Measurements from ENCODE around the gene SLC9A3.

DNA sequence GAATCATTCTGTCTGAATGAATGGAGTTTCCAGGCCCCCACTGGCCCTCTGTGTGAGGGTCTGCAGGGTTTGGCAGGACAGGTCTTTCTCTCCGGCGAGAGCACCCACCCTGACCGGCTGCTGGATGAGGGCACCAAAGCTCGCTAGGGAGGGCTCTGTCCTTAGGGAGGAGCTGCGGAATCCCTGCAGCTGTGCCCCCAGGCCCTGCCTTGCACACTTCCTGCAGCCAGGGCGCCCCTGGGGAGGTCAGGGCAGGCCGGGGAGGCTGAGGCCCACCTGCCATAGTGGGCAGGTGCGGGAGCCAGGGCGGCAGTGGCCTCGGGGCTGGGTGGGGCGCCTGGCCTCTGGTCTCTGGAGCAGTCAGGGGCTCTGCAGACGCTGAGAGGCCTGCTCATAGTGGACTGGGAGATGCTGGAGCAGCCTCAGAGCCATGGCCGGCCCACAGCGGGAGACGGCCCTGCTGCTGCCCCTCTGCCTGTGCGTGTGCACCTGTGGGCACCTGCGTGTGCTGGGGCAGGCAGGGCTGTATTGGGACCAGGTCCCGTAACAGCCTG, 45.2 kb downstream of the SLC9A3 start:
- TF ChIP-seq RARB (CRISPR knock-in tag; IDR thresholded peaks at IDR 0.05) (no peak), ZFP3 (CRISPR knock-in tag; IDR thresholded peaks at IDR 0.05) (no peak), TCF4 (CRISPR knock-in tag; IDR thresholded peaks at IDR 0.05; ENCODE audit: borderline replicate concordance) (no peak), OSR1 (CRISPR knock-in tag; IDR thresholded peaks at IDR 0.05) (no peak), CSDC2 (CRISPR knock-in tag; IDR thresholded peaks at IDR 0.05) (no peak), TSHZ2 (CRISPR knock-in tag; IDR thresholded peaks at IDR 0.05) (no peak), CREB5 (CRISPR knock-in tag; IDR thresholded peaks at IDR 0.05; ENCODE audit: low read depth) (no peak)
- TF ChIP-seq, protein P1, sequence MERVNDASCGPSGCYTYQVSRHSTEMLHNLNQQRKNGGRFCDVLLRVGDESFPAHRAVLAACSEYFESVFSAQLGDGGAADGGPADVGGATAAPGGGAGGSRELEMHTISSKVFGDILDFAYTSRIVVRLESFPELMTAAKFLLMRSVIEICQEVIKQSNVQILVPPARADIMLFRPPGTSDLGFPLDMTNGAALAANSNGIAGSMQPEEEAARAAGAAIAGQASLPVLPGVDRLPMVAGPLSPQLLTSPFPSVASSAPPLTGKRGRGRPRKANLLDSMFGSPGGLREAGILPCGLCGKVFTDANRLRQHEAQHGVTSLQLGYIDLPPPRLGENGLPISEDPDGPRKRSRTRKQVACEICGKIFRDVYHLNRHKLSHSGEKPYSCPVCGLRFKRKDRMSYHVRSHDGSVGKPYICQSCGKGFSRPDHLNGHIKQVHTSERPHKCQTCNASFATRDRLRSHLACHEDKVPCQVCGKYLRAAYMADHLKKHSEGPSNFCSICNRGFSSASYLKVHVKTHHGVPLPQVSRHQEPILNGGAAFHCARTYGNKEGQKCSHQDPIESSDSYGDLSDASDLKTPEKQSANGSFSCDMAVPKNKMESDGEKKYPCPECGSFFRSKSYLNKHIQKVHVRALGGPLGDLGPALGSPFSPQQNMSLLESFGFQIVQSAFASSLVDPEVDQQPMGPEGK (CRISPR knock-in tag; IDR thresholded peaks at IDR 0.05; ENCODE audit: borderline replicate concordance): no peak

Data from SK-N-SH treated with all-trans-retinoic acid at 6 μM for 48 hours (cell line).